ENCODE results near the gene ZIC3. TPM values are rescaled to one million over a fixed set of nuclear protein-coding genes. Genes with fewer than 3 reads are reported as not detected.

Gene ZIC3
- total RNA-seq, 2 experiments from 2014 or later = not detected

- DNase-seq (ENCODE audit: low spot score) = no peak
- H4K20me1 ChIP-seq (ENCODE audit: insufficient read depth, low read length) = no peaks in the 10 kb centered on the region
- TF ChIP-seq, protein P1, sequence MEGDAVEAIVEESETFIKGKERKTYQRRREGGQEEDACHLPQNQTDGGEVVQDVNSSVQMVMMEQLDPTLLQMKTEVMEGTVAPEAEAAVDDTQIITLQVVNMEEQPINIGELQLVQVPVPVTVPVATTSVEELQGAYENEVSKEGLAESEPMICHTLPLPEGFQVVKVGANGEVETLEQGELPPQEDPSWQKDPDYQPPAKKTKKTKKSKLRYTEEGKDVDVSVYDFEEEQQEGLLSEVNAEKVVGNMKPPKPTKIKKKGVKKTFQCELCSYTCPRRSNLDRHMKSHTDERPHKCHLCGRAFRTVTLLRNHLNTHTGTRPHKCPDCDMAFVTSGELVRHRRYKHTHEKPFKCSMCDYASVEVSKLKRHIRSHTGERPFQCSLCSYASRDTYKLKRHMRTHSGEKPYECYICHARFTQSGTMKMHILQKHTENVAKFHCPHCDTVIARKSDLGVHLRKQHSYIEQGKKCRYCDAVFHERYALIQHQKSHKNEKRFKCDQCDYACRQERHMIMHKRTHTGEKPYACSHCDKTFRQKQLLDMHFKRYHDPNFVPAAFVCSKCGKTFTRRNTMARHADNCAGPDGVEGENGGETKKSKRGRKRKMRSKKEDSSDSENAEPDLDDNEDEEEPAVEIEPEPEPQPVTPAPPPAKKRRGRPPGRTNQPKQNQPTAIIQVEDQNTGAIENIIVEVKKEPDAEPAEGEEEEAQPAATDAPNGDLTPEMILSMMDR (conservative IDR thresholded peaks at IDR 0.05; ENCODE audit: low read length) = no peak
- no peak for TF ChIP-seq EZH2phosphoT487 (IDR thresholded peaks at IDR 0.05; ENCODE audit: borderline replicate concordance, low read depth, low read length)
- intact Hi-C loops (cut with micrococcal nuclease; ENCODE audit: unreplicated experiment) = no loop called here
- H3K4me3 ChIP-seq (ENCODE audit: low read depth, low read length, poor library complexity, severe bottlenecking) = no peak overlapping the region
- H3K79me2 ChIP-seq (ENCODE audit: insufficient read depth, low read depth, low read length) = no peaks in the 10 kb centered on the region
- no TSS peak for BruUV-seq (replicated peaks)
- no peak overlapping the region for H3K27ac ChIP-seq (ENCODE audit: low read depth, low read length, poor library complexity, severe bottlenecking)
- H3K9me2 ChIP-seq (ENCODE audit: insufficient read depth, low read length) = no peaks in the 10 kb centered on the region
- H3K9me3 ChIP-seq (ENCODE audit: low read length) = no peaks in the 10 kb centered on the region
- no peak overlapping the region for H3K4me2 ChIP-seq (ENCODE audit: low read length)
- POLR2A ChIA-PET = no interaction called here
- no peaks in the 10 kb centered on the region for H3K4me1 ChIP-seq (ENCODE audit: insufficient read depth, low read length, poor library complexity, severe bottlenecking)
- no peak overlapping the region for H2AFZ ChIP-seq (ENCODE audit: low read length)
- no peaks in the 10 kb centered on the region for H3K36me3 ChIP-seq (ENCODE audit: insufficient read depth, low read length)
- CTCF ChIA-PET (ENCODE audit: unreplicated experiment) = no interaction called here
Measured at GRCh38 chrX:137573324-137574101, 7.6 kb downstream of the ZIC3 start.

DNA sequence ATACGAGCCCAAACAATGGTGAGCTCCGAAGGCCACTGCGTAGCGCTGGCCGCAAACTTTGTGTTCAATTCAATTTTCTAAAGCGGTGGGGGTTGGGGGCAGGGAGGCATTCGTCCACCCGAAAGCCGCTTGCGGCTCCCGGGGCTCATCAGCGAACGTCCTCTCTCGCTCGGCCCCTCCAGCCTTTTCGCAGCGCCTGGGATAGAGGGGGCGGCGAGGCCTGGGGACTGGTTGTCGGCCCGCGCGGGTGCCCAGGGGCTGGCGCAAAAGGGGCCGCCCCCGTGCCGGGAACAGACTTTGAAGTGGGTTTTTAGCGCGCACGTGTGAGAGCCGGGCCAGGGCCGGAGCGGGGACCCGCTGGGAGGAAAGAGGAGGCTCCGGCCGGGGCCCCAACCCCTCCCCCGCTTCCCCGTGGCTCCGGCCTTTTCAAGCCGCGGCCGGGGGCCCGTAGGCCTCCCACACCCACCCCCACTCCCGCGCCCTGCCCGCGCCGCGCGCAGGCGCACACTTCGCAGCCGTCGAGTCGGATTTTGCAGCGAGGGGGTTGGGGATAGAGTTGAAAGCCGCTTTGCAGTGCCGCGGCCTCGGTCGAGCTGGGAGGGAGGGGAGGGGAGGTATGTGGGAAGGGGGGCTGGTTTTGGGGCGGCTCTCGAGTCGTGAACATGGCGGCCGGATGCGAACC, 8.3 kb downstream of the ZIC3 start:
- BruUV-seq (replicated peaks) = no TSS peak
- CTCF ChIA-PET (ENCODE audit: unreplicated experiment) = no interaction called here
- intact Hi-C loops (cut with micrococcal nuclease; ENCODE audit: unreplicated experiment) = no loop called here

More for the DNA sequence above, 8.3 kb downstream of the ZIC3 start:
- Histone ChIP-seq H3K4me1 (ENCODE audit: insufficient read depth, low read length, poor library complexity, severe bottlenecking) (no peaks in the 10 kb centered on the region), H3K9me3 (ENCODE audit: low read length) (no peaks in the 10 kb centered on the region), H3K36me3 (ENCODE audit: insufficient read depth, low read length) (no peaks in the 10 kb centered on the region), H3K27ac (ENCODE audit: low read depth, low read length, poor library complexity, severe bottlenecking) (no peak overlapping the region), H3K4me2 (ENCODE audit: low read length) (no peak overlapping the region), H3K79me2 (ENCODE audit: insufficient read depth, low read depth, low read length) (no peaks in the 10 kb centered on the region), H2AFZ (ENCODE audit: low read length) (no peak overlapping the region), H4K20me1 (ENCODE audit: insufficient read depth, low read length) (no peaks in the 10 kb centered on the region), H3K9me2 (ENCODE audit: insufficient read depth, low read length) (no peaks in the 10 kb centered on the region), H3K4me3 (ENCODE audit: low read depth, low read length, poor library complexity, severe bottlenecking) (no peak overlapping the region)
- POLR2A ChIA-PET = no interaction called here
- no peak for DNase-seq (ENCODE audit: low spot score)
- TF ChIP-seq, protein P1 (conservative IDR thresholded peaks at IDR 0.05; ENCODE audit: low read length) = no peak
- no peak for TF ChIP-seq EZH2phosphoT487 (IDR thresholded peaks at IDR 0.05; ENCODE audit: borderline replicate concordance, low read depth, low read length)
